A673 (cell line): ENCODE measurements around the gene CCDC181.

Source experiments
- CTCF ChIP-seq: fragments of 300-800, 200-600 bp; sonication (generic); conservative IDR thresholded peaks from 2 replicates; pipeline ENCODE4 v1.5.1; 2017; ENCODE audit warnings: low read depth, mild to moderate bottlenecking, antibody characterized with exemption, low read length, moderate library complexity, mixed read lengths
- EZH2 ChIP-seq: fragments of 200-600 bp; sonication (generic); IDR thresholded peaks from 2 replicates; pipeline ENCODE4 v1.6.1; 2017; ENCODE audit warnings: borderline replicate concordance, low read depth, mild to moderate bottlenecking, mixed read lengths, antibody characterized with exemption, low read length; ENCODE audit not compliant: poor library complexity, severe bottlenecking

GRCh38 chr1:169348383-169349036, 78.8 kb downstream of the CCDC181 start:
- TF ChIP-seq CTCF (peak; percentile 83), EZH2 (no peak)
